Astrocyte (in vitro differentiated cells and primary cell): ENCODE data around the gene CFAP99. TPM values are rescaled to one million over a fixed set of nuclear protein-coding genes. Genes with fewer than 3 reads are reported as not detected.

Source experiments
- DNase-seq: peaks from one replicate; pipeline ENCODE4 v3.0.0-alpha.2; 2010; ENCODE audit warnings: low read depth
- FAIRE-seq: peaks from 2 replicates; lab custom pipeline; 2011; peaks lifted over from hg19 to GRCh38; lab: Jason Lieb, UNC
- H2AFZ ChIP-seq: 2 replicates; pipeline ENCODE4 v1.6.0; 2012; ENCODE audit warnings: low read depth, low read length, inconsistent platforms
- H3K27ac ChIP-seq: 2 replicates; pipeline ENCODE4 v1.5.1; 2011; ENCODE audit warnings: low read depth, low read length, inconsistent platforms
- H3K27me3 ChIP-seq: 2 replicates; pipeline ENCODE4 v1.6.0; 2011; ENCODE audit warnings: low read length, inconsistent platforms; ENCODE audit not compliant: insufficient read depth
- H3K36me3 ChIP-seq: 2 replicates; pipeline ENCODE4 v1.5.1; 2011; ENCODE audit warnings: low read length, inconsistent platforms; ENCODE audit not compliant: insufficient read depth
- H3K4me1 ChIP-seq: 2 replicates; pipeline ENCODE4 v1.5.1; 2011; ENCODE audit warnings: low read length, inconsistent platforms; ENCODE audit not compliant: insufficient read depth
- H3K4me2 ChIP-seq: 2 replicates; pipeline ENCODE4 v1.6.0; 2012; ENCODE audit warnings: low read length, inconsistent platforms
- H3K4me3 ChIP-seq: 2 replicates; pipeline ENCODE4 v1.5.1; 2011; ENCODE audit warnings: low read depth, mild to moderate bottlenecking, low read length, inconsistent platforms; ENCODE audit not compliant: insufficient read depth
- H3K79me2 ChIP-seq: 2 replicates; pipeline ENCODE4 v1.6.0; 2012; ENCODE audit warnings: mild to moderate bottlenecking, low read length, inconsistent platforms; ENCODE audit not compliant: insufficient read depth
- H3K9ac ChIP-seq: 2 replicates; pipeline ENCODE4 v1.6.0; 2012; ENCODE audit warnings: mild to moderate bottlenecking, low read length, inconsistent platforms
- H3K9me3 ChIP-seq: 2 replicates; pipeline ENCODE4 v1.5.1; 2012; ENCODE audit warnings: low read depth, mild to moderate bottlenecking, low read length, inconsistent platforms; ENCODE audit not compliant: insufficient read depth
- H4K20me1 ChIP-seq: 2 replicates; pipeline ENCODE4 v1.6.0; 2012; ENCODE audit warnings: low read length, inconsistent platforms; ENCODE audit not compliant: insufficient read depth
- H3K27ac Mint-ChIP-seq: one replicate; pipeline ENCODE4 v1.8.0; 2021; ENCODE audit warnings: mild to moderate bottlenecking, mixed read lengths; ENCODE audit not compliant: unreplicated experiment
- H3K27me3 Mint-ChIP-seq: one replicate; pipeline ENCODE4 v1.8.0; 2021; ENCODE audit warnings: low read depth, mixed read lengths; ENCODE audit not compliant: unreplicated experiment
- H3K36me3 Mint-ChIP-seq: one replicate; pipeline ENCODE4 v1.8.0; 2021; ENCODE audit warnings: low read depth, mixed read lengths; ENCODE audit not compliant: unreplicated experiment
- H3K4me1 Mint-ChIP-seq: one replicate; pipeline ENCODE4 v1.8.0; 2021; ENCODE audit warnings: low read depth, mixed read lengths; ENCODE audit not compliant: unreplicated experiment
- H3K4me3 Mint-ChIP-seq: one replicate; pipeline ENCODE4 v1.8.0; 2021; ENCODE audit warnings: mild to moderate bottlenecking, moderate library complexity, mixed read lengths; ENCODE audit not compliant: unreplicated experiment
- H3K9me3 Mint-ChIP-seq: one replicate; pipeline ENCODE4 v1.8.0; 2021; ENCODE audit warnings: mild to moderate bottlenecking, mixed read lengths; ENCODE audit not compliant: unreplicated experiment
- CTCF ChIP-seq: IDR thresholded peaks from 2 replicates; pipeline ENCODE4 v1.5.1; 2011; ENCODE audit warnings: low read depth, mild to moderate bottlenecking, inconsistent platforms, low read length, moderate library complexity; ENCODE audit not compliant: insufficient read depth
- EZH2 ChIP-seq: IDR thresholded peaks from 2 replicates; pipeline ENCODE4 v1.6.1; 2012; ENCODE audit warnings: mild to moderate bottlenecking, low read length, inconsistent platforms; ENCODE audit not compliant: insufficient read depth
- total RNA-seq: library from RNA; stranded (reverse); gene quantifications from 2 replicates; pipeline ENCODE4 v1.2.1, GENCODE V29; 2021

CFAP99 gene
- total RNA-seq, 1 donor from 2014 or later, result not detected

GRCh38 chr4:2432991-2433530, 14.3 kb downstream of the CFAP99 start:
- Histone ChIP-seq H3K27ac (no peak overlapping the region), H3K36me3 (no peaks in the 10 kb centered on the region), H2AFZ (no peak overlapping the region), H4K20me1 (no peaks in the 10 kb centered on the region), H3K4me1 (no peaks in the 10 kb centered on the region), H3K27me3 (no peaks in the 10 kb centered on the region), H3K79me2 (no peaks in the 10 kb centered on the region), H3K4me2 (peak overlapping the region; percentile 45), H3K9me3 (no peaks in the 10 kb centered on the region), H3K4me3 (no peak overlapping the region), H3K9ac (peak overlapping the region; percentile 18)
- FAIRE-seq (no peak), DNase-seq (peak; percentile 65)
- Mint-ChIP-seq H3K36me3 (no peaks in the 10 kb centered on the region), H3K4me1 (peaks cover 2% of the 10 kb centered on the region), H3K27ac (no peak overlapping the region), H3K27me3 (peaks cover 40% of the 10 kb centered on the region), H3K4me3 (no peak overlapping the region), H3K9me3 (no peaks in the 10 kb centered on the region)
- TF ChIP-seq CTCF (no peak), EZH2 (no peak)

- no peak for FAIRE-seq
- H3K27me3 Mint-ChIP-seq, result peaks cover 35% of the 10 kb centered on the region
- Histone ChIP-seq H3K79me2 (no peaks in the 10 kb centered on the region), H3K4me3 (no peak overlapping the region), H3K9me3 (no peaks in the 10 kb centered on the region), H3K4me2 (peak overlapping the region; percentile 45), H3K9ac (peak overlapping the region; percentile 18), H3K27me3 (no peaks in the 10 kb centered on the region), H4K20me1 (no peaks in the 10 kb centered on the region), H3K36me3 (no peaks in the 10 kb centered on the region), H3K4me1 (no peaks in the 10 kb centered on the region), H3K27ac (no peak overlapping the region), H2AFZ (no peak overlapping the region)
- peaks cover 2% of the 10 kb centered on the region for H3K4me1 Mint-ChIP-seq
- no peak overlapping the region for H3K27ac Mint-ChIP-seq
- H3K9me3 Mint-ChIP-seq, result no peaks in the 10 kb centered on the region
- H3K4me3 Mint-ChIP-seq, result no peak overlapping the region
- no peak for DNase-seq
- no peaks in the 10 kb centered on the region for H3K36me3 Mint-ChIP-seq
- TF ChIP-seq CTCF, result no peak
- no peak for TF ChIP-seq EZH2
Observed at GRCh38 chr4:2433609-2434350, 15.0 kb downstream of the CFAP99 start.

GRCh38 chr4:2434420-2434819, 15.7 kb downstream of the CFAP99 start:
- H3K27ac Mint-ChIP-seq, result no peak overlapping the region
- H3K27me3 Mint-ChIP-seq, result peaks cover 35% of the 10 kb centered on the region
- no peak for FAIRE-seq

More at GRCh38 chr4:2434420-2434819, 15.7 kb downstream of the CFAP99 start:
- Mint-ChIP-seq H3K4me3 (no peak overlapping the region), H3K4me1 (peaks cover 2% of the 10 kb centered on the region), H3K36me3 (no peaks in the 10 kb centered on the region), H3K9me3 (no peaks in the 10 kb centered on the region)
- no peaks in the 10 kb centered on the region for H3K4me1 ChIP-seq
- H4K20me1 ChIP-seq, result no peaks in the 10 kb centered on the region
- H3K4me3 ChIP-seq, result no peak overlapping the region
- H3K79me2 ChIP-seq, result no peaks in the 10 kb centered on the region
- no peak overlapping the region for H3K27ac ChIP-seq
- no peak overlapping the region for H3K9ac ChIP-seq
- H3K9me3 ChIP-seq, result no peaks in the 10 kb centered on the region
- TF ChIP-seq CTCF (no peak), EZH2 (no peak)
- H3K27me3 ChIP-seq, result no peaks in the 10 kb centered on the region
- no peaks in the 10 kb centered on the region for H3K36me3 ChIP-seq
- H2AFZ ChIP-seq, result no peak overlapping the region
- H3K4me2 ChIP-seq, result no peak overlapping the region
- no peak for DNase-seq
